GM23338 (cell line): ENCODE data around the gene OTOG. TPM values are rescaled to one million over a fixed set of nuclear protein-coding genes. Genes with fewer than 3 reads are reported as not detected.
"Not testable (repeated sequence)": the region's sequence is repeated elsewhere in the genome, so short reads cannot be mapped to it uniquely, and the experiment has no call there.

Experiments
- ATAC-seq: fragments of 200-7000 bp; cut with Tn5 transposase; 3 replicates; pipeline ENCODE4 v1.9.1; 2020
- DNase-seq: peaks from one replicate; pipeline ENCODE4 v3.0.0-alpha.2; 2015; ENCODE audit warnings: low spot score
- H2AFZ ChIP-seq: fragments of 200-600 bp; sonication (generic); 2 replicates; pipeline ENCODE4 v1.8.0; 2016; ENCODE audit warnings: antibody characterized with exemption, mild to moderate bottlenecking, moderate library complexity
- H3F3A ChIP-seq: fragments of 200-600 bp; sonication (generic); replicated peaks from 2 replicates; pipeline ENCODE4 v1.8.0; 2017; ENCODE audit warnings: antibody characterized with exemption, mixed run types, low read depth
- H3K27ac ChIP-seq: fragments of 200-600 bp; sonication (generic); 2 replicates; pipeline ENCODE4 v1.6.1; 2016; ENCODE audit warnings: low read depth
- H3K27me3 ChIP-seq: fragments of 200-600 bp; sonication (generic); 2 replicates; pipeline ENCODE4 v1.8.0; 2016; ENCODE audit warnings: mild to moderate bottlenecking, mixed run types, moderate library complexity; ENCODE audit not compliant: insufficient read depth
- H3K36me3 ChIP-seq: fragments of 200-600 bp; sonication (generic); 2 replicates; pipeline ENCODE4 v1.8.0; 2016; ENCODE audit warnings: mild to moderate bottlenecking; ENCODE audit not compliant: insufficient read depth
- H3K4me1 ChIP-seq: fragments of 200-600 bp; sonication (generic); 2 replicates; pipeline ENCODE4 v1.8.0; 2016; ENCODE audit warnings: mild to moderate bottlenecking, moderate library complexity; ENCODE audit not compliant: insufficient read depth
- H3K4me2 ChIP-seq: fragments of 200-600 bp; sonication (generic); 2 replicates; pipeline ENCODE4 v1.7.1; 2017; ENCODE audit warnings: mixed run types
- H3K4me3 ChIP-seq: fragments of 200-600 bp; sonication (generic); 2 replicates; pipeline ENCODE4 v1.6.1; 2016; ENCODE audit warnings: mixed run types
- H3K79me2 ChIP-seq: fragments of 200-600 bp; sonication (generic); replicated peaks from 2 replicates; pipeline ENCODE4 v1.8.0; 2017; ENCODE audit warnings: mild to moderate bottlenecking; ENCODE audit not compliant: insufficient read depth
- H3K9me2 ChIP-seq: fragments of 200-600 bp; sonication (generic); 2 replicates; pipeline ENCODE4 v1.8.0; 2017; ENCODE audit not compliant: insufficient read depth
- H4K20me1 ChIP-seq: fragments of 200-600 bp; sonication (generic); replicated peaks from 2 replicates; pipeline ENCODE4 v1.8.0; 2017; ENCODE audit warnings: mild to moderate bottlenecking; ENCODE audit not compliant: insufficient read depth
- H3K27ac Mint-ChIP-seq: 2 replicates; pipeline ENCODE4 v1.8.0; 2020; ENCODE audit warnings: inconsistent platforms, mild to moderate bottlenecking, moderate library complexity, mixed read lengths
- H3K27me3 Mint-ChIP-seq: 3 replicates; pipeline ENCODE4 v1.8.0; 2022; ENCODE audit warnings: low read depth, mild to moderate bottlenecking, moderate library complexity, mixed read lengths, inconsistent platforms; ENCODE audit not compliant: insufficient read depth, poor library complexity
- H3K36me3 Mint-ChIP-seq: 3 replicates; pipeline ENCODE4 v1.8.0; 2021; ENCODE audit warnings: low read depth, mild to moderate bottlenecking, inconsistent platforms, moderate library complexity, mixed read lengths
- H3K4me1 Mint-ChIP-seq: 3 replicates; pipeline ENCODE4 v1.8.0; 2020; ENCODE audit warnings: mild to moderate bottlenecking, inconsistent platforms, mixed read lengths
- H3K4me3 Mint-ChIP-seq: 3 replicates; pipeline ENCODE4 v1.8.0; 2021; ENCODE audit warnings: moderate library complexity, mild to moderate bottlenecking, inconsistent platforms, mixed read lengths
- H3K9me3 Mint-ChIP-seq: 3 replicates; pipeline ENCODE4 v1.8.0; 2020; ENCODE audit warnings: moderate library complexity, mild to moderate bottlenecking, inconsistent platforms, mixed read lengths
- EZH2phosphoT487 ChIP-seq: fragments of 200-600 bp; sonication (generic); IDR thresholded peaks from one replicate; pipeline ENCODE4 v1.8.1; 2018; ENCODE audit warnings: antibody characterized with exemption; ENCODE audit not compliant: unreplicated experiment
- NANOG ChIP-seq: IDR thresholded peaks from 2 replicates; pipeline ENCODE4 v1.6.1; 2016; ENCODE audit warnings: antibody characterized with exemption, borderline replicate concordance
- ZNF114 ChIP-seq: fragments of 250-450 bp; sonication (Bioruptor Pico); IDR thresholded peaks from 2 replicates; pipeline ENCODE4 v1.5.0; 2020; ENCODE audit warnings: mild to moderate bottlenecking, moderate library complexity
- ZNF331 ChIP-seq: fragments of 250-450 bp; sonication (Bioruptor Pico); IDR thresholded peaks from 2 replicates; pipeline ENCODE4 v1.5.0; 2020; ENCODE audit warnings: low read depth, mild to moderate bottlenecking, moderate library complexity
- polyA plus RNA-seq: library from polyadenylated mRNA; unstranded; fragments of >200 nt; fragmentation: Nextera tagmentation; extraction: Ambion mirVana; gene quantifications from 2 replicates; pipeline ENCODE4 v1.2.1, GENCODE V29; 2016
- total RNA-seq: library from RNA; depleted of rRNA; stranded (reverse); fragments of >200 nt; shearing (Covaris generic); gene quantifications from 2 replicates; pipeline ENCODE4 v1.2.3, GENCODE V29; 2014
- TF ChIP-seq, protein P1 (sequence below): fragments of 250-450 bp; sonication (Bioruptor Pico); IDR thresholded peaks from 2 replicates; pipeline ENCODE4 v1.5.0; 2020; ENCODE audit warnings: mild to moderate bottlenecking, moderate library complexity
- TF ChIP-seq, protein P2 (sequence below): IDR thresholded peaks from one replicate; pipeline ENCODE4 v1.6.1; 2018; ENCODE audit warnings: antibody characterized with exemption; ENCODE audit not compliant: unreplicated experiment
- TF ChIP-seq, protein P3 (sequence below), 2 experiments: fragments of 200-600 bp in 1 of 2; sonication (generic) in 1 of 2; conservative IDR thresholded peaks; 2 replicates each; pipeline versions ENCODE4 v1.5.1 to v1.6.1; 2016 to 2017; ENCODE audit warnings: antibody characterized with exemption in 2 of 2, low read depth in 2 of 2, mild to moderate bottlenecking in 2 of 2, moderate library complexity in 1 of 2

OTOG gene
- total and polyA plus RNA-seq, 2 experiments from 2014 or later, result 0.40 to 0.52 TPM

DNA sequence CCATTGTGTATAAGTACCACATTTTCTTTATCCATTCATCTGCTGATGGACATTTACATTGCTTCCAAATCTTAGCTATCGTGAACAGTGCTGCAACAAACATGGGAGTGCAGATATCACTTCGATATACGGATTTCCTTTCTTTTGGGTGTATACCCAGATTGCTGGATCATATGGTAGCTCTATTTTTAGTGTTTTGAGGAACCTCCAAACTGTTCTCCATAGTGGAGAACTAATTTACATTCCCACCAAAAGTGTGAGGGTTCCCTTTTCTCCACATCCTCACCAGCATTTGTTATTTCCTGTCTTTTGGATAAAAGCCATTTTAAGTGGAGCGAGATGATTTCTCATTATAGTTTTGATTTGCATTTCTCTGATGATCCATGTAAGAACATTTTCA, 75.7 kb downstream of the OTOG start:
- not testable (repeated sequence) for H3K4me2 ChIP-seq, H3K27ac Mint-ChIP-seq, H4K20me1 ChIP-seq, H3K4me3 ChIP-seq, H3K79me2 ChIP-seq, H3F3A ChIP-seq, H3K9me3 Mint-ChIP-seq, H3K27me3 Mint-ChIP-seq, H3K27me3 ChIP-seq, DNase-seq, ATAC-seq, H3K4me3 Mint-ChIP-seq, H2AFZ ChIP-seq, H3K36me3 Mint-ChIP-seq, H3K4me1 ChIP-seq, H3K4me1 Mint-ChIP-seq, H3K36me3 ChIP-seq, H3K27ac ChIP-seq
- peaks cover 10% of the 10 kb centered on the region for H3K9me2 ChIP-seq

DNA sequence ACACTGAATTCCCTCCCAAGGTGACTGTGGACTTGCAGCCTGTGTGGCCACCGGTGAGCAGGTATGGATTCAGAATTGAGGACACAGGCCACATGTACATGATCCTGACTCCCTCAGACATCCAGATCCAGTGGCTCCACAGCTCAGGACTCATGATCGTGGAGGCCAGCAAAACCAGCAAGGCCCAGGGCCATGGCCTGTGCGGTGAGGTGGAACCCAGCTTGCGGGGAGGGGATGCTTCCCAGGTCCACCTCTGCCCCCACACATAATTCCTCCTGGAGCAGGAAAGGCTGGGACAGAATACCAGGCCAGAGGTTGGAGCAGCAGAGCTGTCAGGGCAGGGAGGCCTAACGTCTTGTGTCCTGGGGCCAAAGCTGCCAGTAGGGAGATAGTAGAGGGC, 82.1 kb downstream of the OTOG start:
- Histone ChIP-seq H3K9me2 (no peaks in the 10 kb centered on the region), H3K36me3 (no peaks in the 10 kb centered on the region), H4K20me1 (peaks cover 6% of the 10 kb centered on the region; the same call in 1 of the 2 replicates), H3K79me2 (no peaks in the 10 kb centered on the region), H3K4me2 (no peak overlapping the region), H3K27me3 (no peaks in the 10 kb centered on the region), H3K4me3 (no peak overlapping the region), H2AFZ (no peak overlapping the region), H3K4me1 (no peaks in the 10 kb centered on the region), H3K27ac (no peak overlapping the region), H3F3A (no peaks in the 10 kb centered on the region)
- Mint-ChIP-seq H3K36me3 (no peaks in the 10 kb centered on the region), H3K4me3 (no peak overlapping the region), H3K4me1 (no peaks in the 10 kb centered on the region), H3K9me3 (no peaks in the 10 kb centered on the region), H3K27ac (no peak overlapping the region), H3K27me3 (peaks cover 1% of the 10 kb centered on the region)
- TF ChIP-seq EZH2phosphoT487 (no peak), ZNF331 (CRISPR knock-in tag) (no peak), NANOG (no peak), ZNF114 (no peak)
- TF ChIP-seq, protein P1, sequence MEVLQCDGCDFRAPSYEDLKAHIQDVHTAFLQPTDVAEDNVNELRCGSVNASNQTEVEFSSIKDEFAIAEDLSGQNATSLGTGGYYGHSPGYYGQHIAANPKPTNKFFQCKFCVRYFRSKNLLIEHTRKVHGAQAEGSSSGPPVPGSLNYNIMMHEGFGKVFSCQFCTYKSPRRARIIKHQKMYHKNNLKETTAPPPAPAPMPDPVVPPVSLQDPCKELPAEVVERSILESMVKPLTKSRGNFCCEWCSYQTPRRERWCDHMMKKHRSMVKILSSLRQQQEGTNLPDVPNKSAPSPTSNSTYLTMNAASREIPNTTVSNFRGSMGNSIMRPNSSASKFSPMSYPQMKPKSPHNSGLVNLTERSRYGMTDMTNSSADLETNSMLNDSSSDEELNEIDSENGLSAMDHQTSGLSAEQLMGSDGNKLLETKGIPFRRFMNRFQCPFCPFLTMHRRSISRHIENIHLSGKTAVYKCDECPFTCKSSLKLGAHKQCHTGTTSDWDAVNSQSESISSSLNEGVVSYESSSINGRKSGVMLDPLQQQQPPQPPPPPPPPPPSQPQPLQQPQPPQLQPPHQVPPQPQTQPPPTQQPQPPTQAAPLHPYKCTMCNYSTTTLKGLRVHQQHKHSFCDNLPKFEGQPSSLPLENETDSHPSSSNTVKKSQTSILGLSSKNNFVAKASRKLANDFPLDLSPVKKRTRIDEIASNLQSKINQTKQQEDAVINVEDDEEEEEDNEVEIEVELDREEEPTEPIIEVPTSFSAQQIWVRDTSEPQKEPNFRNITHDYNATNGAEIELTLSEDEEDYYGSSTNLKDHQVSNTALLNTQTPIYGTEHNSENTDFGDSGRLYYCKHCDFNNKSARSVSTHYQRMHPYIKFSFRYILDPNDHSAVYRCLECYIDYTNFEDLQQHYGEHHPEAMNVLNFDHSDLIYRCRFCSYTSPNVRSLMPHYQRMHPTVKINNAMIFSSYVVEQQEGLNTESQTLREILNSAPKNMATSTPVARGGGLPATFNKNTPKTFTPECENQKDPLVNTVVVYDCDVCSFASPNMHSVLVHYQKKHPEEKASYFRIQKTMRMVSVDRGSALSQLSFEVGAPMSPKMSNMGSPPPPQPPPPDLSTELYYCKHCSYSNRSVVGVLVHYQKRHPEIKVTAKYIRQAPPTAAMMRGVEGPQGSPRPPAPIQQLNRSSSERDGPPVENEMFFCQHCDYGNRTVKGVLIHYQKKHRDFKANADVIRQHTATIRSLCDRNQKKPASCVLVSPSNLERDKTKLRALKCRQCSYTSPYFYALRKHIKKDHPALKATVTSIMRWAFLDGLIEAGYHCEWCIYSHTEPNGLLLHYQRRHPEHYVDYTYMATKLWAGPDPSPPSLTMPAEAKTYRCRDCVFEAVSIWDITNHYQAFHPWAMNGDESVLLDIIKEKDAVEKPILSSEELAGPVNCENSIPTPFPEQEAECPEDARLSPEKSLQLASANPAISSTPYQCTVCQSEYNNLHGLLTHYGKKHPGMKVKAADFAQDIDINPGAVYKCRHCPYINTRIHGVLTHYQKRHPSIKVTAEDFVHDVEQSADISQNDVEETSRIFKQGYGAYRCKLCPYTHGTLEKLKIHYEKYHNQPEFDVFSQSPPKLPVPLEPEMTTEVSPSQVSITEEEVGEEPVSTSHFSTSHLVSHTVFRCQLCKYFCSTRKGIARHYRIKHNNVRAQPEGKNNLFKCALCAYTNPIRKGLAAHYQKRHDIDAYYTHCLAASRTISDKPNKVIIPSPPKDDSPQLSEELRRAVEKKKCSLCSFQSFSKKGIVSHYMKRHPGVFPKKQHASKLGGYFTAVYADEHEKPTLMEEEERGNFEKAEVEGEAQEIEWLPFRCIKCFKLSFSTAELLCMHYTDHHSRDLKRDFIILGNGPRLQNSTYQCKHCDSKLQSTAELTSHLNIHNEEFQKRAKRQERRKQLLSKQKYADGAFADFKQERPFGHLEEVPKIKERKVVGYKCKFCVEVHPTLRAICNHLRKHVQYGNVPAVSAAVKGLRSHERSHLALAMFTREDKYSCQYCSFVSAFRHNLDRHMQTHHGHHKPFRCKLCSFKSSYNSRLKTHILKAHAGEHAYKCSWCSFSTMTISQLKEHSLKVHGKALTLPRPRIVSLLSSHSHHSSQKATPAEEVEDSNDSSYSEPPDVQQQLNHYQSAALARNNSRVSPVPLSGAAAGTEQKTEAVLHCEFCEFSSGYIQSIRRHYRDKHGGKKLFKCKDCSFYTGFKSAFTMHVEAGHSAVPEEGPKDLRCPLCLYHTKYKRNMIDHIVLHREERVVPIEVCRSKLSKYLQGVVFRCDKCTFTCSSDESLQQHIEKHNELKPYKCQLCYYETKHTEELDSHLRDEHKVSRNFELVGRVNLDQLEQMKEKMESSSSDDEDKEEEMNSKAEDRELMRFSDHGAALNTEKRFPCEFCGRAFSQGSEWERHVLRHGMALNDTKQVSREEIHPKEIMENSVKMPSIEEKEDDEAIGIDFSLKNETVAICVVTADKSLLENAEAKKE (CRISPR knock-in tag), result no peak
- TF ChIP-seq, protein P2, sequence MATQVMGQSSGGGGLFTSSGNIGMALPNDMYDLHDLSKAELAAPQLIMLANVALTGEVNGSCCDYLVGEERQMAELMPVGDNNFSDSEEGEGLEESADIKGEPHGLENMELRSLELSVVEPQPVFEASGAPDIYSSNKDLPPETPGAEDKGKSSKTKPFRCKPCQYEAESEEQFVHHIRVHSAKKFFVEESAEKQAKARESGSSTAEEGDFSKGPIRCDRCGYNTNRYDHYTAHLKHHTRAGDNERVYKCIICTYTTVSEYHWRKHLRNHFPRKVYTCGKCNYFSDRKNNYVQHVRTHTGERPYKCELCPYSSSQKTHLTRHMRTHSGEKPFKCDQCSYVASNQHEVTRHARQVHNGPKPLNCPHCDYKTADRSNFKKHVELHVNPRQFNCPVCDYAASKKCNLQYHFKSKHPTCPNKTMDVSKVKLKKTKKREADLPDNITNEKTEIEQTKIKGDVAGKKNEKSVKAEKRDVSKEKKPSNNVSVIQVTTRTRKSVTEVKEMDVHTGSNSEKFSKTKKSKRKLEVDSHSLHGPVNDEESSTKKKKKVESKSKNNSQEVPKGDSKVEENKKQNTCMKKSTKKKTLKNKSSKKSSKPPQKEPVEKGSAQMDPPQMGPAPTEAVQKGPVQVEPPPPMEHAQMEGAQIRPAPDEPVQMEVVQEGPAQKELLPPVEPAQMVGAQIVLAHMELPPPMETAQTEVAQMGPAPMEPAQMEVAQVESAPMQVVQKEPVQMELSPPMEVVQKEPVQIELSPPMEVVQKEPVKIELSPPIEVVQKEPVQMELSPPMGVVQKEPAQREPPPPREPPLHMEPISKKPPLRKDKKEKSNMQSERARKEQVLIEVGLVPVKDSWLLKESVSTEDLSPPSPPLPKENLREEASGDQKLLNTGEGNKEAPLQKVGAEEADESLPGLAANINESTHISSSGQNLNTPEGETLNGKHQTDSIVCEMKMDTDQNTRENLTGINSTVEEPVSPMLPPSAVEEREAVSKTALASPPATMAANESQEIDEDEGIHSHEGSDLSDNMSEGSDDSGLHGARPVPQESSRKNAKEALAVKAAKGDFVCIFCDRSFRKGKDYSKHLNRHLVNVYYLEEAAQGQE, result no peak
- TF ChIP-seq, protein P3, sequence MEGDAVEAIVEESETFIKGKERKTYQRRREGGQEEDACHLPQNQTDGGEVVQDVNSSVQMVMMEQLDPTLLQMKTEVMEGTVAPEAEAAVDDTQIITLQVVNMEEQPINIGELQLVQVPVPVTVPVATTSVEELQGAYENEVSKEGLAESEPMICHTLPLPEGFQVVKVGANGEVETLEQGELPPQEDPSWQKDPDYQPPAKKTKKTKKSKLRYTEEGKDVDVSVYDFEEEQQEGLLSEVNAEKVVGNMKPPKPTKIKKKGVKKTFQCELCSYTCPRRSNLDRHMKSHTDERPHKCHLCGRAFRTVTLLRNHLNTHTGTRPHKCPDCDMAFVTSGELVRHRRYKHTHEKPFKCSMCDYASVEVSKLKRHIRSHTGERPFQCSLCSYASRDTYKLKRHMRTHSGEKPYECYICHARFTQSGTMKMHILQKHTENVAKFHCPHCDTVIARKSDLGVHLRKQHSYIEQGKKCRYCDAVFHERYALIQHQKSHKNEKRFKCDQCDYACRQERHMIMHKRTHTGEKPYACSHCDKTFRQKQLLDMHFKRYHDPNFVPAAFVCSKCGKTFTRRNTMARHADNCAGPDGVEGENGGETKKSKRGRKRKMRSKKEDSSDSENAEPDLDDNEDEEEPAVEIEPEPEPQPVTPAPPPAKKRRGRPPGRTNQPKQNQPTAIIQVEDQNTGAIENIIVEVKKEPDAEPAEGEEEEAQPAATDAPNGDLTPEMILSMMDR (conservative IDR thresholded peaks at IDR 0.05; ENCODE audit: low read depth in 2 of 2), result no peak
- no peak for ATAC-seq
- no peak for DNase-seq
